Activated T-helper 1 cell treated with Interleukin-2 at 50 U/mL for 16 hours (primary cell): ENCODE data around the gene ARMC6.
A peak's percentile ranks its signal among the peaks of the same experiment; 100 is the strongest.

Experiments
- DNase-seq: peaks from one replicate; pipeline ENCODE4 v3.0.0-alpha.2; 2020; ENCODE audit warnings: low read depth

ARMC6 gene

DNA sequence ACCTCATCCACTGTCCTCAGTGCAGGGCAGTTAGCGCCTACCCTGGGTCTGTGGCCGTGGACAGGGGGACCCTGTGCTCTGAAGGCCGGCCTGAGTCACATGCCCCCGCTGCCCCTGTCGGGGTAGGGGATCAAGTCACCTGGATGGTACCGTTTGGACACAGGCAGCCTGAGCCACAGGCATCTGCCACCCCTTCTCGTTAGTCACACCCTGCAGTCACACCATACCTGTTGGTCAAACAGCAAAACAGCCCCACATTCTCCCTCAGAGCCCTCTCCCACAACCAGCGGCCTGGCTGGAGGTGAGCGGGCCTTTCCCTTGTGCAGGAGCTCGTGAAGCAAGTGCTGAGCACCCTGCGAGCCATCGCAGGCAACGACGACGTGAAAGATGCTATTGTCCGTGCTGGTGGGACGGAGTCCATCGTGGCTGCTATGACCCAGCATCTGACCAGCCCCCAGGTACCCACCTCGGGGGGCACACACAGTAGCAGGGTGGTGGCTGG is 21.6 kb downstream of the ARMC6 start:
- DNase-seq = no peak

DNA sequence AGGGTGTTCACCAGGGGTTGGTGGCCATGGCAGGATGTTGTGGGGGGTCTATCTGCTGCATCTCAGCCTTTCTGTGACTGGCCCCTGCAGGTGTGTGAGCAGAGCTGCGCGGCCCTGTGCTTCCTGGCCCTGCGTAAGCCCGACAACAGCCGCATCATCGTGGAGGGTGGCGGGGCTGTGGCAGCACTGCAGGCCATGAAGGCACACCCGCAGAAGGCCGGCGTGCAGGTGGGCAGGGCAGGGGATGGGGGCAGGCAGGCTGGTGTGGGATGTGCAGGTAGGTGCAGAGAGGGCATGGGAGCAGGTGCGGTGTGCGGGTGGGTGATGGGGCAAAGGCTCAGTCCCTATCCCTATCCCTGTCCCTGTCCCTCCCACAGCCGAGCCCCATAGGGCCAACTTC is 22.3 kb downstream of the ARMC6 start:
- no peak for DNase-seq

DNA sequence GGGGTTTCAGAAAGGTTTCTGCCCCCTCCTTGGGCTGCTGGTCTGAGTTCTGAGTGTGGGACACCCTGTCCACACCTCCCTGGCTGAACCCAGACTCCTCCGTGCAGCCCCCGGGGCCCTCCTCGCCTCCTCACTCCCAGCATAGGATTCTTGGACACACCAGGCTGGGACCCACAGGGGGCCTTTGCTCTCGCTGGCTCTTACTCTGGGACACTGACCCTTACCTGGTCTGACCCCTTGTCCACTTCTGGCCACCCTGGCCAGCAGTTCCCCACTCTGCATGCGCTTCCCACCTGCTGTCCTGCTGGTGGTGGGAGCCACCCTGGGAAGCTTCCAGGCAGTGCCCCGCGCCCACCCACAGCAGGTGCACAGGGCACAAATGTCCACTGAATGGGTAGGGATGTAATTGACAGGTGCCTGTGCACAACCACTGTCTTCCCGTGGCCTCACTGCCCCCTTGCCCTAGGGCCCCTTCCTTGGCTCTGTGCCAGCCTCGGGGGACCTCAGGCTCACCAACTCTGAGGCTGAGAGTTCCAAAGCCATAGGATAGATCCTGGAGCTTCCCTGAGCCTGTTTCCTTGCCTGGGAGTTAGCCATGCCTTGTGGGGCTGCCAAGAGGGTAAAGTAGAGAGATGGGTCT is 23.4 kb downstream of the ARMC6 start:
- no peak for DNase-seq

DNA sequence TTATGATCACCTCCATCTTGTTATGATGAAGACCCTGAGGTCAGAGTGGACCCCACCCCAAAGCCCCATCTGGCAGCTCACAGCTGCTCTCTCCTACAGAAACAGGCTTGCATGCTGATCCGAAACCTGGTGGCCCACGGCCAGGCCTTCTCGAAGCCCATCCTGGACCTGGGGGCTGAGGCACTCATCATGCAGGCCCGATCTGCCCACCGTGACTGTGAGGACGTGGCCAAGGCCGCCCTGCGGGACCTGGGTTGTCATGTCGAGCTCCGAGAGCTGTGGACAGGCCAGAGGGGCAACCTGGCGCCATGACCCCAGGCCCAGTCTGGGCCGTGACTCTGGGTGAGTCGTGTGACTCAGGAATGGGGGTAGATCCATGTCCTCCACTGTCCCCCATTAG is 23.9 kb downstream of the ARMC6 start:
- no peak for DNase-seq

DNA sequence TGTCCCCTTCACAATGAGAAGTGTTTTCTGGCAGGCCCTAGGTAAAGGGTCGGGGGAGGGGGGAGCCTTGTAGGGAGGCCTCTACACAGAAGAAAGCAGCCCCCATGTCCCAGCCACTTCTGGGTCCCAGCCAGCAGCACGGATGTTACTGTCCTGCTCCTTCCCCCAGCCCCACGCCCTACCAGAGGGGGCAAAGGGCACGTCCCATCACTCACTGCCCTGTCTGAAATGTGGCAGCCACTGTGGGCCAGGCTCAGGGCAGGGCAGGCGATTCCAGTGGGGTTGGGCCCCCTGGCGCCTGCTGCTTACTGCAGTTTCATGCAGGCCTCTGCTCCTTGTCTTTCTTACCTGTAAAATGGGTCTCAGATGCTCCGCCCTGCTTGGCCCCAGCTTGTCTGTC is 24.3 kb downstream of the ARMC6 start:
- no peak for DNase-seq

DNA sequence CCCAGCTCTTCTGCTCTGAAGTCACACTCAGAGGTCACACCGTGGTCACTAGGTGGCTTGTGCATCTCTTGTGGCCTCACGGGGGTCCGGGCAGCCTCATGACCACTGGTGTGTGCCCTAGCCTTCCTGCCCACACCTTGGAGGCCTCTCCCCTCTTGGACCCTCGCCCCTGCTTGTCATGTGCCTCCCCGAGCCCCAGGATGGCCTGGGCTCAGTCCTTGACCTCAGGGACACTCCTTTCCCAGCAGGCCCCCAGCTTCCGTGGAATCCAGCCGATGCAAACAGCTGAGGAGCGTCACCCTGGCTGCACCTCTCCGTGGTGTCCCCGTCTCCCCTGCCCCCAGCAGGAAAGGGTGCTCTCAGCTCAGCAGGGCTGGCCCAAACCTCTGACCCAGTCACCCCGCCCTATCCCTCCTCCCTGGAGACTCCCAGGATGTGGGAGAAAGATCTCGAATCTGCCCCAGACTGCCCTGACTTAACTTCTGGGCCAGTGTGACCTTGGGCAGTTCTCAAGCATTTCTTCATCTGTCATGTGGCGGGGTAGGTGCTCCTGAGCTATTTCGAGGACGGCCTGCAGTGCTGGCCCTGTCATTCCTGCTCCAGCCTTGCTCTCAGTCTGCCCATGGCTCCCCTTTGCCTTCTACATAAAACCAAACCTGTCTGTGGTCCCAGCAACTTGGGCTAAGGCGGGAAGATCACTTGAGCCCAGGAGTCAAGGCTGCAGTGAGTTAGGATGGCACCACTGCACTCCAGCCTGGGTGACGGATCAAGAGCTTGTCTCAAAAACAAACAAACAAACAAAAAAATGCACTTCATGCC is 25.8 kb downstream of the ARMC6 start:
- no peak for DNase-seq

DNA sequence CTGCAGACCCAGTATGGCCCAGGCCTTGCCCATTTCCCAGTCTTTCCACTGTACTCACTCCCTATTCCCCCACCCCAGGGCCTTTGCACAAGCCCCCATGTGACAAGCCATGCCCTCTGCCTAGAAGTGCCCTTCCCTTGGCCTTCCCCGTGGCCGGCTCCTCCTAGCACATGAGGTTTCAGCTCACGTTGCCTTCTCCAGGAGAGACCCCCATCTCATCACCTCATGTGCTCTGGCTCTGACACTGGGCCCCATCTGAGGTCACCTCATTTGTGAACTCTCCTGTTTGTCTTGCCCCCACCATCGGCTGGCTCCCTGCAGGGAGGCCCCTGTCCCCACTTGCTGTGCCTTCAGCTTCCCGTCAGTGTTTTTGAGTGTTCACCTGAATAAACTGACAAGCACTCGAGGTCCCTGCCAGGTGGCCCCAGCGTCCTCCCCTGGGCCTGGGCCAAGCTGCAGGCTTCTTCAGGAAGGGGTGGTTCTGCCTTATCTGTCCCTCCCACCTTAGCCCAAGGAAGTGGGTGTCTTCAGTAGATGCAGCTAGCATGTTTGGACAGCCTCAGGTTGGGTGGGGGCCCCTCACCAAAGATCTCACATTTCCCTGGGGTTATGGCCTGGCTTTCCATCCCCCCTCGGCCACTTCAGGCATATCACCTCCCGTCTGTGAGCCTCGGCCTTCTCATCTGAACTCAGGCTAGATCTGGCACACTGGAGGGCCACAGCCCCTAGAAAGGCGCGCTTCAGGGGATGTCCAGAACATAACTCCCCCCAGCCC is 26.6 kb downstream of the ARMC6 start:
- DNase-seq = no peak

DNA sequence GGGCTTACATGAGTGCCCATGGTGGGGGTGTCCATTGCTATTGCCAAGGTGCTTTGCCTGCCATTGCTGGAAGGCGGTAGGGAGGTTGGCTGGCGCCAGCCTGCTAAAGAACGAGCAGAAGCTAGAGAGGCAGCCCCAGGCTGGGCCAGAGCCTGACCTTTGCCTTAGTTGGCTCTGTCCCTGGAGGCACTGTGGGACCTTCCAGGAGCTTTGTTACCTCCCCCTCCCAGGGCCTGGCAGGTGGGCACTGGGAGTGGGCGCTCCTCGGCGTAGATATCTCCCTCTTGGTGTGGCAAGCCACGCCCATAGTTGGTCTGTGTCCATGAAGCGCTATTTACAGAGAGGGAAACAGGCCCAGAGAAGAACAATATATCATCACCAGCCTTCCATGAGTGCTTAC is 28.1 kb downstream of the ARMC6 start:
- DNase-seq = no peak

DNA sequence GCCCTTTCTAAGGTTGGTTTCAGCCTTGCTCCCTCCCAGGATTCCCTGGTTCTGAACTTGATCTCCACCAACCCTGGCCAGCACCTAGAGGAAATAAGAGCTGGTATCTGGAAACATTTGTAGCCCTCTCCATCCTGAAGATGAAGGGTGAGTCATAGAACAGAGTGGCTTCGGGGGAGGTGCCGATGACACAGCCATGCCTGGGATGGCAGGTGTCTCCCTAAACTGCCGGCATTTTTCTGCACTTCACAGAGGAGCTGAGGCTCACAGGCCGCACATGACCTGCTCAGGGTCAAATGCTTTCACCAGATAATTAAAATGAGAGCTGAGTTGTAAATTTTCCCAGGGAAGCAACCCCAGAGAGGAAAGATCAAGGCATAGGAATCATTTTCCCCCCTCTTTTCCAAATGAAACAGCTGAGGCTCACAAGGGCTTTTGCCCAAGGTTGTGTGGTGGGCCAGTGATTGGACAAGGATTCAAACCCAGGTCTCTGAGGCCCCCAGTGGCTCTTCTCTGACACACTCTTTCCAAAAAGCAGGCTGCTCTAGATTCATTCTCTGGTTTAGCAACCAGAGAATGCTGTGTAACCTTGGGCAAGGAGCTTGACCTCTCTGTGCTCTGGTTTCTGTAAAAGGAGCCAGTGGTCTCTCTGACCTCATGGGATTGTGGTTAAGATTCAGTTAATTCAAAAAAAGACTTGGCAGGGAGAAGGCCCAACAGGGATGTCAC is 29.2 kb downstream of the ARMC6 start:
- DNase-seq = no peak

DNA sequence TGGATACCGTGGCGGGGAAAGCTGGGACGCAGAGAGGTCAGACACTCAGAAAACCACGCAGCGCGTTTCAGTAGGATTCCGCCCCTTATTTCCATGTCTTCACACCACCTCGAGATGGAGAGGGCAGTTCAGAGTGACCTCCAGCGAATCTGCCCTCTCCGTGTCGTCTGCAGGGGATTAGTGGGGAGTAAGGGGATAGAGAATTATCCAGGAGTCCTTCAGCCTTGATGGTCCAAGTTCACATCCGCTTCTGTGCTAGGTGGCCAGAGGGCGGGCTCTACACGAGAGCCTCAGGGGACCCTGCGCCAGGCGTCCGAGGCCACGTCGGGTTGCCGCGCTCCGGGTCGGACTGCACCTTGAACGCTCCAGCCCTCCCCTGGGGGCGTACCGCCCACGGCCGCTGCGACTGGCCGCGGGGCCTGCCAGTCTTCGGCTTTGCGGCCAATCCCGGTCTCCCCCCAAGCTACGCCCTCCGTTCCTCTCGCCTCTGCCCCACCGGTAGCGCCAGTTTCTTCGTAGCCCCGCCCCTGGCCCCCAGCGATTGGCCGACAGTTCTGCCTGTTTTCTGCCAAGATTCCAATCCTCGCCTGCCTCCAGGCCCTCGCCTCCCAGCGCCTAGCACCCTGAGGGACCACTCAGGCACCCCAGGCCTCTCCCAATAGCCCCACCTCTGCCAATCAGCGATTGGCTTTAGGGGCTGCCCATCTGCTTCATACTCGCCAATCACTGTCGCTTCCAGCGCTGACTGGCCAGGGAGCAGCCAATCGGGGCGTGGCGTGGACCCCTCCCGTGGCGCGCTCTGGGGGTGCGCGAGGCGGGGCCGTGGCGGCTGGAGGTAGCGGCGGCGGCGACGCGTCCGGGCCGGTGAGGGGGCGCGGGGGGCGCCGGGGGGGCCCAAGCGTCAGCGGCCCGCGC is 30.0 kb downstream of the ARMC6 start, which contains the start of gene SLC25A42:
Gene SLC25A42 (plus strand): TSS at position 812 of the 915 bp plus-strand sequence. CDS start 32,131 bp downstream, outside the sequence.
- DNase-seq = peak; percentile 99

DNA sequence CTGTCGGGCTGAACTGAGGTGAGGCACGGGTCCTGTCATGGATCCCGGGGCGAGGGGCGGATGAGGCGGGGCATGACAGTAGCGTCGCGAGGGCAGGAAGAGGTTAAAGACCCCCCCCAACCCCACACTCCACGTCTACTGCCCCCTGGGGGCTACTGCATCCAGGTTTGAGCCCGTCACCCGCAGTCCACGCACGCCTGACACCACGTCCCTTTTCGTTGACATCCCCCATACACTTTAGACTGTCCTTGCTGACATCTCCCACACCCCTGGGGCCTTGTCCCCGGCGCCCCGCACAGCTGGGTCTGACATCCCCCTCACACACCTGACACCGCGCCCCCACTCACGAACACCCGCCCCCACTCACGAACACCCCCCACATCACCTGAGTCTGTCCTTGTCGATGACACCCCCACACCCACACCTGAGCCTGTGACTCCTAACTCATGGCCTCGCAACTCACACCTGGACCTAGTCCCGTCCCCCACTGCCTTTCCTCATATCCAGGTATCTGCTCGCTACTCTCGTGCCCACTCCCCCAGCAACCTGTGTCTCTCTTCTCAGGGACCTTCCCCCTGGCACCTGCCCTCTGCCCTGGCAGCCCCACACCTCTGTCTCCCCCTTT is 30.8 kb downstream of the ARMC6 start:
- DNase-seq = no peak

DNA sequence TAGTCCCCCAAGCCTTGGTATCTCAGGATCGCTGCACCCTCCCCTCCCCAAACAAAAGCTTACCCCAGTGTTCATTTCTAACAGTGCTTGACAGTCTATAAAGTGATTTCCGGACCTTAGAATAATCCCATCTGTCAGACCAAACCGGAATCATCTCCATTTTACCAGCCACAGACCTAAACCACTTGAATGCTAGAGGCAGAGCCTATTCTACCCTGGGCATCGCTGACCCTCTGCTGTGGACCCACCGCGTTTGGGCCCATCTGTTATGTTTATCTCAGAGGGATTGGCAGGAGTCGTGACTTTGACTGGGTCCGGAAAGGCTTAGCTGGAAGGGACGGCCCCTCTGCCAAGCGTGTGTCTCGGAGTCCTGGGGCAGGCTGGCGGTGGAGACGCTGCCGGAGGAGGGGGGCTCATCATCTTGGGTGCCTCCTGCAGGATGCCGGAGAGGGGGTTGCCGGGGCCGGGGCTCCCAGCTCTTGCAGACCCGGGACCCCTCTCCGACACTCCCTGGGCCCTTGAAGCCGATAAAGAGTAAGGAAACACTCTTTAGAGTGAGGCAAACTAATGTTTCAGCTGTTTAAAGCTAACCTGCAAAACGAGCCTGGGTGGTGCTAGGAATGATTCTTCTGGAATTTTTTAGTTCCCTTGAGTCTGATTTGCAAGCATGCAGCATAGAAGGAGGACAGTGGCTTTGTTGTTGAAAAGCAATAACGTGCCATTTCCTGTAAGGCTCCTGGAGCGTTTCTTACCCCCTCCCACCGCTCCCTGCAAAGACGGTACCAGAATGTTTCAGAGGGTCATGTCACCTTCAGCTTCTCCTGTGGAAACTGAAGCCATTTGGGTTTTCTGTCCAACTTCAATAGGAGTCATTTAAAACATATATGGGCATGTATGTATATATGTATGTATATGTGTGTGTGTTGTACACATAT is 31.7 kb downstream of the ARMC6 start:
- no peak for DNase-seq

DNA sequence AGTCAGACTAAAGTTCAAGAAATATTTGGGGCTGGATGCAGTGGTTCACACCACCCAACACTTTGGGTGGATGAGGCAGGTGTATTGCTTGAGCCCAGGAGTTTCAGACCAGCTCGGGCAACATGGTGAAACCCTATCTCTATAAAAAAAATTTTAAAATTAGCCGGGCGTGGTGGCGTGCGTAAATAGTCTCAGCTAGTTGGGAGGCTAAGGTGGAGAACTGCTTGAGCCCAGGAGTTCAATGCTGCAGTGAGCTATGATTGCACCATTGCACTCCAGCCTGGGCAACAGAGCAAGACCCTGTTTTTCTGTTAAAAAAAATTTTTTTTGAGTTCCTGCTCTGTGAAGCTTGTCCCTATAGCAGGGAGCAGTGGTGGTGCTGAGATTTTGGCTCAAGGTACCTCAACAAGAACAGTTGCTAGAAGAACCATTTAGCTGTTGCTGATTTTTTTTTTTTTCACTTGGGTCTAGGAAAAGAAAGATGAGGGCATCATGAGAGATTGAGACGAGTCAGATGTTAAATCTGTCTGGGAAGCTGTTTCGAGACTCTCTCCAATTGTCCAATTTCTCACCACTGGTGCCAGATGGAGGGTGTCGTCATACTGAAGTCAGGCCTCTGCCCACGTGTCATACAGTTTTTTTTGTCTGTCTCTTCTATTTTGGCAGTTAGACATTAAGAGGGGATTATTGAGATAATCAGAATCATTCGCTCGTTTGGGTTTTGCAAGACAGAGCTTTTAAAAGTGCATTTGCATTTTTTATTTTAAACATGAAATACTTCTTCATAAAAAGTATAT is 34.1 kb downstream of the ARMC6 start:
- no peak for DNase-seq

DNA sequence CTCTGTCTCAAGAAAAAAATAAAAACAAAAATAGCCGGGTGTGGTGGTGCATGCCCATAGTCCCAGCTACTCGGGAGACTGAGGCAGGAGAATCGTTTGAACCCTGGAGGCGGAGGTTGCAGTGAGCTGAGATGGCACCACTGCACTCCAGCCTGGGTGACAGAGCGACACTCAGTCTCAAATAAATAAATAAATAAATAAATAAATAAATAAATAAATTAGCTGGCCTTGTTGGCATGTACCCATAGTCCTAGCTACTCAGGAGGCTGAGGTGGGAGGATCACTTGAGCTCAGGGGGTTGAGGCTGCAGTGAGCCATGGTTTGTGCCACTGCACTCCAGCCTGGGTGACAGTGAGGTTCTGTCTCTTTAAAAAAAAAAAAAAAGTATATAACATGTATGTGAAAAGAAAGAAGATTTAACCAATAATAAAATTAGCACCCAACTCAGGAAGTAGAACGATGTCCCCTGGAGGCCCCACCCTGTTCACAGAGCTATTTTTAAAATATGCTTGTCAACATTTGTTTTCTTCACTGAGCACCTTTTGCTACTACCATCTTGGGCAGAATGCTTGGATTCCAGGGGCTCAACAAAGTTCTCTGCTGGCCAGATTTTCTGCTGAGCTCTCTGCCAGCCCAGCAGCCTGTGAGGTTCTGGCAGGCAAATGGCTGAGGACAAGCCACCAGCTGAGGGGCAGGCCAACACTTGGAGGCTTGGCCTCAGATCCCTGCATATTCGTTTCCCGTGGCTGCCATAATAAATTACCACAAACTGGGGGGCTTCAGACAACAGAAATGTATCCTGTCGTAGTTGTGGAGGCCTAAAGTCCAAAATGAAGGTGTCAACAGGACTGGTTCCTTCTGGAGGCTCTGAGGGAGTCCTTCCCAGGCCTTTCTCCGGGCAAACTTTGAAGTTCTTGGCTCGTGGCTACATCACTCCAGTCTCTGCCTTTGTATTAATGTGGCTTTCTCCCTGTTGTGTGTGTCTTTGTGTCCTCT is 35.6 kb downstream of the ARMC6 start:
- DNase-seq = no peak

DNA sequence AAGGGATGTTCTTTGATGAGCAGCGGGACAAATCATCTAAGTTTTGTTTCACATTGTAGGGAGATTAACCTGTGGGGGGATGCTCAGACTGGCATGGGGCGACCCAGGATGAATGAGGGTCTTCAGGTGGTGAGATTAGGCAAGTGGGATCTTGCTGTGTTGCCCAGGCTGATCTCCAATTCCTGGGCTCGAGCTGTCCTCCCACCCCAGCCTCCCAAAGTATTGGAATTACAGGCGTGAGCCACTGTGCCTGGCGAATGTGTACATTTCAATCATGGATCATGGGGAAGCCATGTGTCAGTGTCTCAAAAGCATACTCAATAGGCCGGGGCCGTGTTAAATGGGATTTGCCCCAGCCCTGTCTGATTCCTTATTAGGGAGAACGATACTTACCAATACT is 38.5 kb downstream of the ARMC6 start:
- no peak for DNase-seq

DNA sequence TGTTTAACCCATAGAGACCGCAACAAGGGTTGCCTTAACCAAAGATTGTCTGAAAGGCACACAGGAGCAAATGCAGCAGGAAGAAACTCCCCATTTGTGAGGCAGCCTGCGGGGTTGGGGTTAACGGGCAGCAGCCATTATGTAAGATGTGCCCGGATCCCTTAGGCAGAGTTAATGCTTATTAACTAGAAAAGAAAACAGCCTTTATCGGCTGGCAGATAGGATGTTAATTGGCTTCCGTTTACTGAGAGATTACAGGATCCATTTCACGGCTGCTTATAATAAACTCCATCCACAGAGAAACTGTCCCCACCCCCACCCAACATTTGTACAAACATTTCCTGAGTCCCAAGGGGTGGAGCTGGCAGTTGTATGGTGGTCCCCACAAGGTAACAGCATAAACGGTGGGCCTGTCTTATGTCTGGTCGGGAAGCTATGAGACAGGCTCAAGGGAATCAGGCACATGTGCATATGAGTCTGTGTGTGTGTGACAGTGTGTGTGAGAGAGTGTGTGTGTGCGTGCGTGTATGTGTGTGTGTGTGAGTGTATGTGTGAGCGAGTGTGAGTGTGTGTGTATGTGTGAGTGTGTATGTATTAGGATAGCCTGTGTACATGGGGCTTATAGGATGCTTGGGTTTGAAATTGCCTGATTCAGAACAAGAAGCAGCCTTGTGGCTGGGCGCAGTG is 40.9 kb downstream of the ARMC6 start:
- no peak for DNase-seq

DNA sequence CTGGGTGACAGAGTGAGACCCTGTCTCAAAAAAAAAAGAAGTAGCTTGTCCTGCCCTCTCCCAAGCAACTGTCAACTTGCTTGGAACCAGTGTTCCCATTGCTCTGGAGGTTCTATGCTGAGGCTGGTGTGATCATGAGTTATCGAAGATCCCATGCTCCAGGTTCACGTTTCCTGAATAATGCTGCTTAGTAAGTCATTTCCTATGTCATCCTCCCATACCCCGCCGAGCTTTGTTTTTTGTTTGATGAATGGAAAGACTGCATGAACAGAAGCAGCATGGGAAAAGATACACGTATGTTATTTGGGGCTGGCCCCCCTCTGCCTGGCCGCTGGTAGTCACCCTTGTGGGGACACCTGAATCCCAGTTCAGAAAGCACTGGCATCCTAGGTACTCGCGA is 41.7 kb downstream of the ARMC6 start:
- no peak for DNase-seq
